Kasumi-1 (cell line): ENCODE measurements around the gene TTC13.

Experiments used
- DNase-seq, 2 experiments: peaks; one replicate each; lab custom pipeline; 2025; lab: John Stamatoyannopoulos, UW

The TTC13 gene

DNA sequence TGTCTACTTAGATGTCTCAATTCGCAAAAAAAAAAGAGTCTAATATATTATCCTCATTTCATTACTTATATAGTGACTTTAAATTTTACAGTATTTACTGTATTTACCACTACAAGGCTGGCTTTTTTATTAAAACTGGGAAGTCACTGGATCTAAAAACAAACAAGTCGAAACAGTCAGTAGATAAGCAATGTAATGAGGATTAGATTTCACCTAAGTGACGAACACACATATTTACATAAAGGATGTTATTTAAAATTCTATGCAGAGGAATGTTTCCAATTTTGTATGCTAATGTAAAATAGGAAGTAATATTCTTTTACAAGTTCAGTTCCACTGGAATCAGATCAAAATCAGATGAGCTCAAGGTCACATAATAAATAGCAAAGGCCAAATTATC, 28.3 kb downstream of the TTC13 start:
- DNase-seq, result no peak

DNA sequence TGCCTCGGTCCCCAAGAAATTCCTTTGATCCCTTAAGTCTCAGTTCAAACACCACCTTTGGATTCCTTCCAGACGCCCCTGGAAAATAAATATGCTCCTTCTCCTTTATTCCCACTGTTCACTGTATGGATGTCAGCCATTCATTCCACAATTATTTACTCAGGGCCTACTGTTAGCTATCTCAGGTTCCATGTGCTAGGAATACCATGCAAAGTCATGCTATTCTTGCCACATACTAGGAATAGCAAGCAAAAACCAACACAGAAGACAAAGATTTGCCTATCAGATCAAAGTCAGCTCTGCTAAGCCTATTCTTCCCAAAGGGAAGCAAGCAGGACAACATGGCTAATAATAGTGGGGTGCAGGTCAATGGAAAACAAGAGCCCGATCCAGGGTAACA, 29.8 kb downstream of the TTC13 start:
- DNase-seq, result no peak

DNA sequence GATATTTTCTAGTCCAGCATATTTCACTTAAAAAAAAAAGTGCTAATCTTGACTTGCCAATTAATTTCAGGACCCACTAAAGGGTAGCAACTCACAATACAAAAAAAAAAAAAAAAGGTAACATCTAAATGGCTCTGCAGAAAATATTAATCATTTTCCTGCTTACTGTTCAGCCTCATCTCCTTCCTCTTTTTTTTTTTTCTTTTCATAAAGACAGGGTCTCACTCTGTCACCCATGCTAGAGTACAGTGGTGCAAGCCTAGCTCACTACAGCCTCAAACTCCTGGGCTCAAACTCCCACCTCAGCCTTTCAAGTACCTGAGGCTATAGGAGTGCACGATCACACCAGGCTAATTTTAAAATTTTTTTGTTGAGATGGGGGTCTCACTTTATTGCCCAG, 30.4 kb downstream of the TTC13 start:
- DNase-seq, result no peak

DNA sequence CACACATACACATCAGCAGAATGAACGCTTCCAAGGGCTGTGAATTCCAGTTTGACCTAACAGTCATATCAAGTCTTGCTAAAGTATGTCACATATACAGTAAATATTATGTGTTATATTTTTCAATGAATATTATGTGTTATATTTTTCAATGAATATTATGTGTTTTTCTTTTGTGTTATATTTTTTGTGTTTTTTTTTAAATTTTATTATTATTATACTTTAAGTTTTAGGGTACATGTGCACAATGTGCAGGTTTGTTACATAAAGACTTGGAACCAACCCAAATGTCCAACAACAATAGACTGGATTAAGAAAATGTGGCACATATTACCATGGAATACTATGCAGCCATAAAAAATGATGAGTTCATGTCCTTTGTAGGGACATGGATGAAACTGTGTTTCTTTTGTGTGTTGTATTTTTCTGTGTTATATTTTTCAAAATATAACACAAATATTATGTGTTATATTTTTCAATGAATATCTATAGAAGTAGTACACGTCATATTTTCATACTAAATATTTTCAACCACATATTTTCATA, 35.5 kb downstream of the TTC13 start:
- no peak for DNase-seq

DNA sequence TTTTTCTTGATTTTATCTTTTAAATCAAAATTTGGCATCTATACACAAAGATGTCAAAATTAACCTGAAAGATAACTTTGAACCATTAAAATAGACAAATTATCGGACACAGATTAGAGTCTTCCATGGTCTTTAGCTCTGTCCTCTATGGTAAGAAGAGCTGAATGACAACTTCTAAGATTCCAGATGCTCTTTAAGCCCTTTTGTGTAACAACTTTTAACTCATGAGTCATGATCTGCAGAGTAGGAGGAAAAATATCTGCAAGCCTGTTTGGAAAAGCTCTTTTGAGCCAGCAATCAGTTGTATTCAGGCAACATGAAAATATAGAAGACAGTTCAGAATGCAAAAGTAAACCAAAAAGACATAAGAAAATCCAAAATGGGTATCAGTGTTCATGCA, 37.8 kb downstream of the TTC13 start:
- DNase-seq, result no peak

DNA sequence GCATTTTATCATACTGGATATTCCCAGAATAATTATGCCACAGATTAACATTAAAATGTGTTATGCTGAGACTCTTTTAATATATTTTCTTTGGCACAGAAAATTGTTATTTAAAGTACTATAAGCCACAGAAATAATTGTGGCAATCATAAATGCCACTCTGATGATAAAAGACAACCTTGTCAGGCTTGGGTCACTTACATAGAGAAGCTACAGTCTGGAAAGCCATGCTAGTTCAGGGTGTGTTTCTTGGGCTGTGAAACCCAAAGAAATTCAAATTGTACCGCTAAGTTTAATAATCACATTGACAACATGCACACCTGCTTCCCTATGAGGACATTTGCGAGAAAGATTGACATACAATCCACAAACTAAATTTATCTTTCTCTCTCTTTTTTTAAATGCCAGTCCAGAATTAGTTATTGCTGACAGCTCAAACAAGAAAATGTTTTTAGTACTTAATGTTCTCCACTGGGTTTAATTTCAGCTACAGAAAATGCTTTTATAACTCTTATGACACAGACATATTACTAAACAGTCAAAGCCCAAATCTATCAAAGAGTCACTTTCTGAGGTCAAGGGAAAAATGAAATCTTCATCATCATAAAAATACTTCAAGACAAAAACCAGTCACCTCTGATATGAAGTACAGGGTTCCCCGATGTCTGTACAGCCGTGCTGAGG, 38.7 kb downstream of the TTC13 start:
- DNase-seq, result no peak

DNA sequence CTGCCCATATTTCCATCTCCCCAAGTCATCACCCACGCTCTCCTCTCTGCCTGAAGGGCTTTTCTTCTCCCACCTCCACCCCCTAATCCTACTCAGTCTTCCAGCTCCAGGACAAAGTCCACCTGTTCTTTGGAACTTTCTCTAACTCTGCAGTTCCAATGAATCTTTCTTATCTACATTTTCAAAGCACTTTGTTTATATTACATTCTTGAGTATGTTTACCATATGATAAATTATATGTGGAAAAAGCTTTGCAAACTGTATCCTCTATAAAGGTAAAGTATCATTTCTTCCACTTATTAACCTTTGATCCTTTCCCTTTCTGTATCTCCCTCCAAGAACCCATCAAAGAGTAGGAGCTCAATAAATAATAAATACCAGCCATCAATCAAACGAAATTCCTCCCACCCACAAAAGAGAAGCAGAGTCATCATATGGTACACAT, 39.7 kb downstream of the TTC13 start:
- DNase-seq, result no peak

DNA sequence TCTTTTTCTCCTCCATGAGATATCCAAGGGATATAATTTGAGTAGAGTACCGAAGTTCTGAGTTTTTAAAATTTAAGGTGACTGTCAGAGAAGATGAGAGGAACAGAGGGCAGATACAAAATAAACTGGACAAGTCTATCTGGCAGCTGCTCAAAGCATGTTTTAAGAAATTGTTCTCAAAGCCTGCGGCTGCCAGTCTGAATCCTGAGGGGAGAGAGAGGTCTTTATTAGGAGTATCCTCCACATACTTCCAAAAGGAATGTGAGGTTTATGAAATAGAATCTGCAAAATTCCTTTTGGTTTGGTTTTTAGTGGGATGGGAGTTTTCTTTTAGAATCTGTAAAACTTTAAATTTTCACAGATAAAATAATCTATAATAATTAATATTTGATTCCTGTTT, 41.3 kb downstream of the TTC13 start:
- DNase-seq, result no peak

DNA sequence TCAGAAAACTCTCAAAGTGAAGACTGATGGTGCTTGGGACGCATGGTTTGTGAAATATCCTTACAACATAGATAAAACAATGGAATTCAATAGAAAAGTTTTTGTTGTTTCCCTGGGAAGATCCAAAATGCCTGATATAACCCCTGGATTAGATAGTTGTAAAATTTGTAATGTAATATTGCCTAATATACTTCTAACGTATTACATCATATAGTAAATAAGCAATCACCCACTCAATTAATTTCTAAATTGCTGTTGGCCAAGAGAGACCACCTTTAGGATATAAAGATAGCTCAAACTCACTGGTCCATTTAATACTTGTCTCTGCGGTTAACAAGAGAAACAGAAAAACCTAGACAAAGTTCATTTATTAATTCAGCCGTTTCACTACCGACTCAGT, 42.2 kb downstream of the TTC13 start:
- DNase-seq, result no peak

DNA sequence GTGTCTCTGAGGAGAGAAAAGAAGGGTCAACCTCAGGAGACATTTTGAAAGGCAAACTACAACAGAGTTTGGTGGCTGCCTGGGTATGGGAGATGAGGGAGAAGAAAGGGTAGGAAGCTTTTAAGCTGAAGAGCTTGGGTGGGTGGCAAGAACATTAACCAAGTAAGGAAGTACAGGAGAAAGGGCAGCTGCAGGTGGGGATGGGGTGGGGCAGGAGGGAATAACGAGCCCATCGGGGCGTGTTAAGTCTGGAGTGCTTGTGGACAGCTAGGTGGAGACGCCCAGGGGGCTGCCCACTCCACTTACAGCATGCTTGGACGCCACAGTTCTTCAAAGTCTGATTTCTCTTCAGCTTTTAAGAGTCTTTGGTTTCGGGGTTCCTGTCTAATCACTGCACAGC, 42.8 kb downstream of the TTC13 start:
- DNase-seq, result no peak

DNA sequence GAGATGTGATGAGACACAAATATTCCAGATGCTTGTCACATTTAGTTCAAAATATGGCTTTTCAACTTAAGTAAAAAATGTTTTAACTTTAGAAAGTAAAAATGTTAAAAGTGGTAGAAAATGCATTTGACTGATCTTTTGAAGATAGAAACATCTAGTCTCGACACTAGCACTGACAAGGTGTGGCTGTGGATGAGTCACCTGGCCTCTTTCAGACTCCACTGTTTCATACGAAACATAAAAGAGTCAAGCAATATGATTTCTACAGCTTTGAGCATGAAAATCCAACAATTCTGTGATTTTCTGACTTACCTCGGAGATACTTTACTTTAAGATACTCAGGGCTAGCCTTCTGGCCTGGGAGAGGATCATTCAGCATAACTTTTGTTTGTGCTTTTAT, 47.7 kb downstream of the TTC13 start:
- DNase-seq, result no peak

DNA sequence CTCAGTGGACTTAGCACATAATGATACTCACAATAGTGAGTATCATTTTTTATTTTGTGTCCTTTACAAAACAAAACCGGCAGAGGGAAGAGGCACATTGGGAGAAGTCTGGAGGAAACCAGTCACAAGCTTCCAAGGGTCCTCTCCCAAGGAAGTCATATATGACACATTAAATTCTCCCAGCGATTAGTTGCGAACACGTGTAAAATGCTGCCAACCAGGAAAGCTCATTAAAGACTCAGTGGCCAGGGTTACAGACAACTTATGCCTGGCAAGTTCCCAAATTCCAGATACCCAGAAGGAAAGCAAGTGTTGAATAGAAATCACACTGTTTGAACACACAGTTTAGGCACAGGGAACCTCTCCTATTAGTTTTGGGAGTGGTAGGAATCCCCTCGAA, 52.5 kb downstream of the TTC13 start:
- DNase-seq, result no peak

DNA sequence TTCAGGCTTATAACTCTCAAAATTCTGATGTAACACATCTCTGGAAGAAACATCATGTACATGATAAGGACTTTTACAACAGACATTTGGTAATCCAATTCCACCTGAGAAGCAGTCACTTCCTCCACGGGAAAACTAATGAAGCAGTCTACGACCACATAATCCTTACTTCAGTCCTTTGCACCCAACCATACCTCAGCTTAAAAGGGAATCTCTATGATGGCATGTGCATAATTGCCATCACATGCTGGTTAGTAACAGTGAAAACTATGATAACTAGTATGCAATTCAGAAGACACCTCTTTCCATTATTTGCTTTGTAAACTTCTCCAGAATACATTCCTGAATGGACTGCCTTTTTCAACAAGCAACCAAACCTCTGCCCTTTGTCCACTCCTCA, 53.1 kb downstream of the TTC13 start:
- no peak for DNase-seq

DNA sequence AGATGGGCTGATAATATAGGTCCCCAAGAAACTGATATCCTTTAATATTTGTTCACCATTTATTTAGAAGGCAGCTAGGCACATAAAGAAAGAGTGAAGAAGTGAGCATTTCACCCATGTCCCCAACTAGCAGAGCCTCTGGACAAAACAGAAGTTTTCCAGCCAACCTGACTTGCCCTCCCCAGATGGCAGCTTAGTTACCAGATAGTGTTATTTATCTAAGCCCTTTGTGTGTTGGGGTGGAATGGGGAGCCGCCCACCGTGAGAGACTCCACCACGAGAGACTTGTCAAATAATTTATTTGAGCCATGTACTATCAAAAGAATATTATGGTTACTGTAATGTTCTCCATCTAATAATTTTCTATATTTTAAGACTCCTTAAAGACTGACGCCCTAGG, 55.5 kb downstream of the TTC13 start:
- no peak for DNase-seq

DNA sequence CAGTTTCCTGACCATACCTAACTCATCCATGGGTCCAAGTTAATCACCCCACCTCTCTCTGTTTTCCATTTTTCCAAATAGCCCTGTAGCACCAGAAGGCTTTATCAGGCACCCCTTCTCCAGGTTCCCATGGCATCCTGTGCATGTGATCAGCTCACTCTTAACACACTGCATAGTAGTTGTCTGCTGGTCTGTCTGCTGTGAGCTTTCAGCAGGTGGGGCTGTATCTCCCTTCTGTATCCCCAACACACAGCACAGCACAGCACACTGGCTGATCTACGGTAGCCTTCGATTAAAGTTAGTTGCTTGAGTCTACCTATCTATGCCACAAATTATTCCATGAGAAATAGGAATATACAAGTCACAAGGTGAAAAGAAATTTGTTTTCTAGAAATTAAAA, 56.0 kb downstream of the TTC13 start:
- DNase-seq, result no peak

DNA sequence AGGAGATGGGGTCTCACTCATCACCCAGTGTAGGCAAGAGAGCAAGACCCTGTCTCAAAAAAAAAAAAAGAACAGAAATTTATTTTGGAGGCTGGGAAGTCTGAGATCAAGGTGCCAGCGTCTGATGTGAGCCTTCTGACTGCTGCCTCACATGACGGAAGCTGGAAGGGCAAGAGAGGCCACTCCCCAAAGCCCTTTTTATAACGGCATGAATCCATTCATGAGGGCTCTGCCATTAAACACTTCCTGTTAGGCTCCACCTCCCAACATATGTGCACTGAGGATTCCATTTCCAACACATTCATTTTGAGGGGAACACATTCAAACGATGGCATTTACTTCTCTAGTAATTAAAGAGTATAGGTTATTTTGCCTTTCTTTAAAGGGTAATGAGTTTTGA, 59.5 kb downstream of the TTC13 start:
- no peak for DNase-seq

DNA sequence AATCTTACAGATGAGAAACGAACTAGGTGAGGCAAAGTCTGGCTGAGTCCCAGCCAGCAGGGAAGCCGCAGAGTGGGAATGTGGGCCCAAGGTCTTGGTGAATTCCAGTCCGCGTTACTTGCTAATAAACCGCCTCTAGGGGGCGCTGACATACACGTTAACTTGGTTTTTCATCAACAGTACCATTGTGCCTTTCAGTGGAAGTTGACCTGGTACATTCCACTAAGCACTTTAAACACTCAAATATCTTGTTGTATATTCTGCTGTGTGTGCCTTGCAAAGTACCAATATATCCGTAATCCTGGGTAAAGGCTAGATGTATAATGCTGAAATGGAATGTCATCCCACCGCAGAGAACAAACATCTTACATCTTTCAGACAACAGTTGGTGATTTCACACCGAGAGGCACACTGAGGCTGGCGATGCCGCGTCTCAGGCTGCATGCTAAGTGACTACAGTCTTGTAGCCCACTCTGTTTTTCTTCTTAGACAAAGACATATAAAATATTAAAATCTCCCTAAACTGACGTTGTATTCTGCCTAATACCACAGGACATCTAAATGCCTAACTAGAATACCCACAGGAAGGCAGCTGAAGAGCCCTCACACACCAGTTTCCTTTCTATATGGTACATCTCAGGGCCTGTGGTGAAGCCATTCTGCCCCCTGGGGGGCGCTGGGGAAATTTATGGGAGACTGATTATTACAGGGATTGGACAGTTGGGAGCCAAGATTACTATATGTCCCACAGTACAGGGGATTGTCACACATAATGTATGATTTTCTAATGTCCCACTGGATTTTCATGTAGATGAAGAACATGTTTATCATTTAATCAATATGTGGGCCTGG, 61.2 kb downstream of the TTC13 start:
- DNase-seq, result peak; percentile 67 to 75

DNA sequence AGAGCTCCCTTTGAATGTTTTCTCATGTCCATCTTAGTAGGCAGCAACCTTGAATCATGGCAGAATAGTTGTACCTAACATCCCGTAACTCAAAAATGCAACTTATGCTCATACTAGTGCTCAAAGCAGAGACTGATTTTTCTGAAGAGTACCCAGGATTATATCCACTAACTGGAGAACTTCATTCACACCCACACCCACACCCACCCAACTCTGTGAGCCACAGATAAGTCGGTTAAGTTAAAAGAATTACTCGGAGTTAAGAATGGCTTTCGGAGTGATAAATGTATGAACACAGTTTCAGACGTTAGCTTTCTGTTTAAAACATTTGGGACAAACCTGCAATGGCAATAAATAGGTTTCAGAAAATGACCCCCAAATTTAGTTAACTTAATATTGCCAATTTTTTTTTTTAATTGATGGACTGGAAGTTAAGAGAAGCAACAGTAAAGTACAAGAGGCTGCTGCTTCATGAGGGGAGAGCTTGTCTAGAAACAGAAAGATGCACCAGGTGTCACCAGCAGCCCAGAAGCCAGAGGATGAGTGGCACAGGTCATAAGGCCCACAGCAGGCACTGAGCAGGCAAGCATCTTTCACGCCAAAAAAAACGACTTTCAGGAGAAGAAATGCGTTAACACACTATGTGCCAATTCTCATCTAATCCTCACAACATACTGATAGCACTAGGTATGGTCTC, 61.9 kb downstream of the TTC13 start:
- DNase-seq, result no peak

DNA sequence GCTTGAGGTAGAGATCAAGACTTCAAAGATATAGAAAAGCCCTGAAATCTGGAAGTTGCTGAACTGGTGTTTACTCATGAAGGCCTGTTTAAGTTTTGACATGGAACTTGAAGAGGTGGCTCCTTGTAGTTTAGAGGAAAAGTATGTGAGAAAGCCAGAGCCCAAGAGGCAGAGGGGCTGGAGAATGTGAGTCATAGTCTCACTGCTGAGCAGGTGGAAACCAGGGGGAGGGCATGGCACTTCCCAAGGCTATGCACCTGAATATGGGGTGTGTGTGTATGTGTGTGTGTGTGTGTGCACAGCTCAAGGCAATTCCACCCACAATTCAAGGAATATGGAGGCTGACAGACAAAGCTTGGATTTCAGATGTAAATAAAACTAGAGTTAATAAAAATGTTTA, 63.6 kb downstream of the TTC13 start:
- DNase-seq, result no peak

DNA sequence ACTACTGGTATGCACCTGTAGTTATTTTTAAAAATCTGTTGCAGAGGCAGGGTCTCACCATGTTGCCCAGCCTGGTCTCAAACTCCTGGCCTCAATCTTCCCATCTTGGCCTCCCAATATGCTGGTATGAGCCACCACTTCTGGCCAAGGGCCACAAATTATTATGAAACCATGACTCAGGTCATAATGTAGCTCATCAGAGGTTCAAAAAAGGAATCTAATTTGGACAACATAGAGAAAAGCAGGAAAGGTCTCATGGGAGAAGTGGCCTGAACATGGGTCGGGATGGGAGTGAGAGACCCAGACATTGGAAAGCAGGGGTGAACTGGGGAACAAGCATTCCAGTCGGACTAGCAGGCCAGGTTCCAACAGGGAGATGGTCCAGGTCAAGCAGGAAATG, 65.2 kb downstream of the TTC13 start:
- no peak for DNase-seq

DNA sequence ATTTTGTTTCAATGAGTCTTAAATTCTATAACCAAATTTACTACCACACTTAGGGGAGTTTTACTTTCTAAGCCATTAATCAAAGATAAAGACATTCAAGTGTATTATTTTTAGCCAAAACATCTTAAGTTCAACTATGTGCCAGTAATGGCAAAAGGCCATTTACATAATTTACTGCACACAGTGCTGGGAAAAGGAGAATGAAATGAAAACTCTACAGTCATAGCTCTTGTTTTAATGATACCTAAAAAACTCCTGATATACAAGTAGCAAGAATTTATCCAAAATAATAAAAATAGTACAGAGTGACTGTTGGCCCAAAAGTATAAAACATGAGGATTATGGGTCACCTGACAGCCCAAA, 67.9 kb downstream of the TTC13 start:
- no peak for DNase-seq

DNA sequence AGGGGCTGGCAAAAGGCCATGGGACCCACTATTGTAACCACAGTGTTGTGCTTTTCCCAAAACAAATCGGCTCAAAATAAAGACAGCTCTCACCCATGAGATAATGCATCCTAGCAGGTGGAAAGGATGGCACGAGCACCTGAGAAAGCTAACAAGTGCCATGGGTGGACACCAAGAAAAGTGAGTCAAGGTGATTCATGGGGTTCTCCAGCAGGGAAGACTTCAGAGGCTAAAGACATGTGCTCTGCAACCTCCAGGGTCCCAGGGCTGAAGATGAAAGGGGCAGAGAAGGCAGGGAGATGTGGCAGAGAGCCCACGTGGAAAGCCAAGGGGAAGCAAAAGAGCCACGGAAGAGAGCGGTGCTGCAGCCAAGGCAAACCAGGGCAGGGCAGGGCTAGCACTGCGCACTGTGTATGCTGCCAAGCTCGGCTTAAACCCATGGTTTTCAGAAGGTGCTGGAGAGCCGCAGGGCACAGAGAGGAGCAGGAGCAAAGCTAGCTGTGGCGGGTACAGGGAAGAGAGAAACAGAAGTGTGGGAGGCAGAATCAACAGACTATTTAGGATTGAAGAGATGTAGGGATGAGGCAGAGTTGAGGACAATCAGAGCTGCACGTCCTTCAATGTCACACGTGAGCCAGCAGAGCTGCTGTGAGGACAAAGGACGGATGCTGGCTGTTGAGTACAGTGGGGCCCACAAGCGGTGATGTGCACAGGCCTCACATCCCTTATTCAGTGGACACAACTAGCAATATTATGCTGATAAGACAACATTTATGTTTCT, 68.5 kb downstream of the TTC13 start:
- no peak for DNase-seq
